ENCODE data around the gene TMX3. TPM values are rescaled to one million over a fixed set of nuclear protein-coding genes. Genes with fewer than 3 reads are reported as not detected.

Gene TMX3
- total RNA-seq, 1 experiment from 2014 or later, result 32.2 TPM

DNA sequence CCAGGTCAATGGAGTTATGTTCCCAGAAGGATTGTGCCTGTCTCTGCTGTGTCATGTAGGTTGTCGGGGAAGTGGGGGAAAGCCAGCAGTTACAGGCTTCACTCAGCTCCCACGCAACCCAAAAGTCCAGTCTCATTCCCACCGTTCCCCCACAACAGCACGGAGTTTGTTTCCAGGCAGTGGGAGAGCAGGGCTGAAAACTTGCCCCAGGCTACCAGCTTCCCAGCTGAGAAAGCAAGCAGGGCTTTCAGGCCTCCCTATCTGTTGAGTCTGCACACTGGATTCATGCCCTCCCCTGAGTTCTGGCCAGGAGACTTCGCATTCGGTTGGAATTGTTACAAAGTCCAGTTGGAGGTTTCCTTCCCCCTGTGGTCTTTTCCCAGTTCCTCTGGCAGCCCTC lies 76.3 kb downstream of the TMX3 start:
- in situ Hi-C loops (cut with HindIII; ENCODE audit: low sequenced_read_pairs), result no loop called here
- DNase-seq (ENCODE audit: low spot score), result no peak

DNA sequence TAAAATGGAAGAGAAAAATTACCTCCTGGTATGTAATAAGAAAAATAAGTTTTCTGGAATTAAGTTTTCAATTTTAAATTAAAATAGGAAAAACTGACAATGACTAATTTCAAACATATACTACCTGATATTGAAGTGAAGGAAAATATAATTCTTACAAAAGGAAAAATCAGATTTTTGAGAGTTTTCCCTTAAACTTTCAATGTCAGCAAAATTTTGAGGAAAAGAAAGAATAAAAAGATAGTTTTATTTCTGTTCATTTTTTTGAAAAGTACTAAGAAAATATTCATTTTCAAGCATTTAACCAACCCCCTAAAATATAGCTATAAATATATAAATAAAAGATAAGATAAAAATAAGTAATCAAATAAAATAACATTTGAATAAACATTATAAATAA lies 87.1 kb downstream of the TMX3 start:
- DNase-seq (ENCODE audit: low spot score), result no peak
- in situ Hi-C loops (cut with HindIII; ENCODE audit: low sequenced_read_pairs), result no loop called here

Other genes starting within 250 kb of the TMX3 start
- 1.0 TPM in 1 of 2 replicates, not detected in the other for gene CCDC102B, start 83.0 kb upstream of the TMX3 start, total RNA-seq (2014; rRNA removed; shearing (Covaris generic))

All from G401 (cell line).